ENCODE results near the gene DCTN3. TPM values are rescaled to one million over a fixed set of nuclear protein-coding genes. Genes with fewer than 3 reads are reported as not detected.

DCTN3 gene
- total RNA-seq, result 61.5 TPM
- long read RNA-seq, transcript DCTN3-201 (7 exons, 808 nt), result major isoform, 26 of 27 reads
- long read RNA-seq, partial matches to known transcripts, result 0 of 27 reads
- long read RNA-seq, other reads (novel, unspliced or antisense), result 1 of 27 reads

DNA sequence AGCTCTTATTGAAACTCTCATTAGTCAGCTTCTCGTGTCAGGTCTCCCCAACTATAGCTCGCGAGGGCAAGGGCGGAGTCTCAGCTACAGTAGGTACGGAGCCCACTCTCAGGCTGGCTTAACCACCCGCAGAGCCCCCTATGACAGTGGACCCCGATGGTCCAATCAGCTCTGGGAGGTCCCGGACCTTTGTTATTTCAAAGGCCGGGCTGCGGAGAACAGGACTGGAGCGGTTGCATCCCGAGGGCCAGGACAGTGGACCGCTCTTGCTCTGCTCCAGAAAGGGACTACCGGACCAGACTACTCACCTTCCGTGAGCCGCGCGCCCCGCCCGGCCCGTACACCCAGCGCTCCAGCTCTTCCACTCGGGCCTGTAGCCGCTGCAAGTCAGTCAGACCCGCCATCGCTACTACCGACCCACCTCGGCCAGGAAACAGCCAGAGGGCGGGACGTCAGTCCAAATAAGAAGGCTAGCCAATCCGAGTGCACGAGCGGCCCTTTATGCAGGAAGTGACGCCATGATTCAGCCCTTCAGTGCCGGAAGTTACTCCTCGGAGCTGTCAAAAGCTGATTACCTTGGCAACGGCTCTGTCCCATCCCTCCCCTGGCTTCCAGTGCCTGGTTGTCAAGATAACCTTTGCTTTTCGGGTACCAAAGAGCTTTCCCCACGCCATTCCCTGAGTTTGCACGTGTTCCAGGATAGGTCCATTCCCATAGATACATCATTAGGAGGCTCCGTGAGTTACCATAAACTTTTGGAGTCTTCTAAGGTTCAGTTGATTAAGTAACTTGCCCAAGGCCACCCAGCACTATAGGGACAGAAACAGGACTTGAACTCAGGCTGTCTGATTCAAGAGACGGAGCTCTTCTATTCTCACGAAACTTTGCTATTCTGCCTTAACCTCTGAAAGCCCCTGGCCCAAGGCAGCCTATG is at the start of gene DCTN3:
Gene DCTN3, minus strand, starts transcription at position 435 of the 934 bp plus-strand sequence. Its CDS starts 31 bp downstream, at position 404.
- DNase-seq (ENCODE audit: low spot score), result peak; percentile 95

DNA sequence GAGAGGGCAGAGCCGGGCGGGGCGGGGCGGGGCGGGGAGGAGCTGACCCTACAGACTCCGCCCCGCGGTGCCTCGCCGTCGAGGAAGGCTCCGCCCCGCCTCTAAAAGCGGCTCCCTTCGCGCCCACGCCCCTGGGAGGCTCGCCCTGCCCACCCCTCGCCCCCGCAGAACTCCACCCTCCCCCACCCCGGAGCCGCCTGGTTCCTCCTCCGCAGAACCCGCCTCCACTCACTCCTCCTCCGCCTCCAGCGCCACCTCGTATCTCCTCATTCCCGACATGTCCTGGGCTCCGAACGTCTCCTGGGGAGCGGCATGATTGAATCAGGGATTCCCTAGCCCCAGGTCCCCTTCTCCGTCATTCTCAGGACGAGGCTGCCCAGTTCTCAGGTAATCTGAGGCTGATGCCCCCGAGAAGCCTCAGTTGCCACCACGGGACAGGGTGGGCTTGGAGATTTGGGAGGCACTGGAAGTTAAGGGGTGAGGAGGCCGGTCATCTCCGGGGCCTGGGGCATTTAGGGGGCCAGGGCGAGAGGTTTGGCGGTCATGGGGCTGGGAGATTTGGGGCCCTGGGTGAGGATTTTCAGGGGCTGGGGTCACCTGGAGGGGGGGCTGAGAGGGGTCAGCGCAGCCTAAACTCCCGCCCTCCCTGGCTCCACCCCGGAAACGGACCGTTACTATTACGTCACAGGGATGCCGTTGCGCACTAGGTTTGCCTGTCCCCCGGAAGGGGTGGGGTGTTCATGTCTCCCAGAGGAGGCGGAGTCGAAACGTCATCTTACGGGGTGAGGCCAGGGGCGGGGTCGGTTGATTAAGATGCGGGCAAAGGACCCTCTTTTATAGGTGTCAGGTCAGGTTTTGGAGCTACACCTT is 45.3 kb upstream of the DCTN3 start:
- peak; percentile 97 for DNase-seq (ENCODE audit: low spot score)

DNA sequence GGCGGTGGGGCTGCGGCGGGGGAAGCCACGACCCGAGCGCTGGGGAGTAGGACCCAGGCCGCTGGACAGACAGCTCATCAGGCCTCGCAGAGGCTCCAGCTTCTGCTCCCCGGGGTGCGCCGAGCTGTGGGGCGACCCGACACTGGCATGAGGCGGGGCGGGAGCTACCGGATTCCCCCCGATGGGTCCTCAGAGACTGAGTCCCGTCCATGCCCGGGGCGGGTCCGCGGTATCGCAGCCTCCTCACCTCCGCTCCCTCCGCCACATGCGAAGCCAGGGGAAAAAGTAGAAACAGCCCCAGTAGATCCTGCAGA is 44.7 kb upstream of the DCTN3 start:
- no peak for DNase-seq (ENCODE audit: low spot score)

DNA sequence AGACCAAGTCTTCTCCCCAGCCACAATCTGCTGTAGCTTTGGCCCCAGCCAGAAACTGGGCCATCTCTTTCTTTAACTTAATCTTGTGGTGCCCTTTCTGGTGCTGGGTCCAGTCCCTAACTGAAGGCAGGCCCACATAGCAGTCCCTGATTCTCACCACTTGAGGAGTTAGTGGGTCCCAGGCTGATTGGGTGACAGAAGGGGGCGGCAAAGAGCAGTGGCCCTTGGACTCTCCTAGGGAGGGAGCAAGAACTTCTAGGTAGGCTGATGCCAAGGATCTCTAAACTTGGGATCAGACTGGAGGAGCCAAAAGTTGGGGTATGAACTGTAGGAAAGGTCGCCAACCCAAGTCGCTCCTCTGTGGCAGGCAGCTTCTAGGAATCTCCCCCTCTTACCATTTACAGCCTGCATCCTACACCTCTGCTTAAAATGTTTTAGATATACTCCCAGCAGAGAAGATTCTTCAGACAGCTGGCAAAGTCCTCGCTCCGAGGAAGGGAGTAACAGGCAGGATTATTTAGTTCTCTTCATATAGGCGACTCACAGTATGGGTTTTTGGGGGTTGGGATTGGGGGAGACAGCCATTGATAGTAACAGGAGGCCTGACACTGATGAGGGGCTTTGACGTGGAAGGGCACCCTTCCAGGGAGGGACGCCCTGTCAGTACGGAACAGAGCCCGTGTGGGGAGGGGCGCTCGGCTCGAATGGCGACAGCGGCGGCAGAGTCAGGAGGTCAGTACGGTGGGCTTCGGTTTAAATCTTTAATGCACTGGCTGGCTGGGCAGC is 44.2 kb upstream of the DCTN3 start:
- no peak for DNase-seq (ENCODE audit: low spot score)

DNA sequence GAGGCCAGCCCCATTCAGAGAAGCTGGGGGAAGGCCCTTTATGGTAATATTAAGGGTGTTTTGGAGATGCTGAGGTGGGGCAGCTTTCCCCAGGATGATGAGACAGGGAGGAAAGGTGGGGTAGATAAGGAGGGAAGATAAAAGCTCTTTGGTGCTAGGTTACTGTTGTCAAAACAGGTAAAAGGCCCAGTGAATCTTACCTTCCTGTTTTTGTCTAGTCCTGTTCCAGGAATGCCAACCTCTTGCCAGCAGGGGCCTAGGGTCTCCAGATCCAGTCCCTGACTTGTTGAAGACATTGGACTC is 43.0 kb upstream of the DCTN3 start:
- DNase-seq (ENCODE audit: low spot score), result no peak

DNA sequence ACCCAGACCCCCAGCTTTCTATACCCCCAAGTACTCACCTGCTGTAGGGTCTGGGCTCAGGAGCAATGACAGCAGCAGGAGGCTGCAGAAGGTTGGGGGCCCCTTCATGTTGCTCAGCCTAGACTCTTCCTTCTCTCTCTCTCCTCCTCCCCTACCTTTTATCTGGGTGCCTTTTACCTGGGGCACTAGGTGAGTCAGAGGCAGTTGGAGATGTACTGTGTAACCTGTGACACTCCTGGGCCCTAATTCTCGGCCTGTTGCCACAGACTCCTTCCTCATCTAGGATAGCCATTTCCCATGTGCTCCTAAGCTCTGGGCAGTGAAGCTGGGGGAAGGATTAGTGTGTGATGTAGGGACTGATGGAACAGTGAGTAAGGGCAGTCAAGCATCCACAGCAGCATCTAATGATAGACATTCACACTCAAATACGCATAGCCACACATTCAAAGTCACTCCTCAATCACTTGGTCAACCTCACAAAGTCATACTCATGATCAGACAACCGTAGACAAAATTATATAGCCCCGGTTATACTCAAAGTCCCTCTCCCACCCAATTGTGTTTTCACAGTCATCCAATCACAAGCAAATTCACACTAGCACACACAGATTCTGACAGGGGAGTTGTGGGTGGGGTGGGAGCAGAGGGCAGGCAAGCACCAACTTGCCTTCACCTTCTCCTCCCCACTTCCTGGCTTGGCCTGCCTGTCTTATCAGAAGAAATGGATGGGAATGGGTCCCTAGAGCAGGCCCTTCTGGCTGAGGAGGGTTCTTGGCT is 42.4 kb upstream of the DCTN3 start, which contains the start of gene CCL27:
Gene CCL27, minus strand, starts transcription at position 132 of the 777 bp plus-strand sequence. Its CDS starts 24 bp downstream, at position 108.
- no peak for DNase-seq (ENCODE audit: low spot score)

DNA sequence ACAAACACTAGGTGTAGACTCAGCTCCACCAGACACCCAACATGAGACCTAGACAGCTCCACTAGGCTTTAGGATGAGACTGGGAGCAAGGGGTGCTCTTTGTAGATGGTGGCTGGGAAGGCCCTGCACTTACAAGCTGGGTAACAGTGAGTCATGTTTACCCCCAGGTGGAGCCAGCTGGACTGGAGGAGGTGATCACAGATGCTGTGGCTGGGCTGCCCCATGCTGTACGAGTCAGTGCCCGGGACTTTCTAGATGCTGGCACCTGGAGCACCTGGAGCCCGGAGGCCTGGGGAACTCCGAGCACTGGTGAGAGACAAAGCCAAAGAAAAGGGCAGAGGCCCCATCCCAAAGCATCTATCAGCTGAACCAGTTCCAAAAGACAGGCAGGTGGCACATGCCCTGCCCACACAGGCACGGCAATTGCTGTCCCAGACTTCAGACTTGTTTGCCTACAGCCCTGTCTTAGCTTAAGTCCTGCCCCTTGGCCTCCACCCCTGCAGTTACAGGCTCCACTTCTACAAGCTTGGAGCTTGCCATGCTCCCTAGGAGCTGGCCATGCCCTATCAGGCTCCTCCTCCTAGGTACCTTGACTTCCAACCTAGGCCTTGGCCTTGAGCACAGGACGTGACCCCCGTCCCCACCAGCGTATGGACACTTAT is 39.4 kb upstream of the DCTN3 start:
- no peak for DNase-seq (ENCODE audit: low spot score)

DNA sequence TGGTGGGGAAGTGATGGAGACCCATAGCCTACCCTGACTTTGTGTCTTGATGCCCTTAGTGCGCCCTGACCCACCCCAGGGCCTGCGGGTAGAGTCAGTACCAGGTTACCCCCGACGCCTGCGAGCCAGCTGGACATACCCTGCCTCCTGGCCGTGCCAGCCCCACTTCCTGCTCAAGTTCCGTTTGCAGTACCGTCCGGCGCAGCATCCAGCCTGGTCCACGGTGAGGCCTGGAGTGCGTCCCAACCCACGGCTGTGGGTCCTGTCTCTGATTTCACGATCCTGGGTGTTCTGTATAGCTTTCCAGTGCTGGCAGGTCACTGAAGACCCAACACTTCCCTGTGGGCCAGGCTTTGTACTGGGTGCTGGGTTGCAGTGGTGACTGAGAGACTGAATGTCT is 38.2 kb upstream of the DCTN3 start:
- DNase-seq (ENCODE audit: low spot score), result no peak

DNA sequence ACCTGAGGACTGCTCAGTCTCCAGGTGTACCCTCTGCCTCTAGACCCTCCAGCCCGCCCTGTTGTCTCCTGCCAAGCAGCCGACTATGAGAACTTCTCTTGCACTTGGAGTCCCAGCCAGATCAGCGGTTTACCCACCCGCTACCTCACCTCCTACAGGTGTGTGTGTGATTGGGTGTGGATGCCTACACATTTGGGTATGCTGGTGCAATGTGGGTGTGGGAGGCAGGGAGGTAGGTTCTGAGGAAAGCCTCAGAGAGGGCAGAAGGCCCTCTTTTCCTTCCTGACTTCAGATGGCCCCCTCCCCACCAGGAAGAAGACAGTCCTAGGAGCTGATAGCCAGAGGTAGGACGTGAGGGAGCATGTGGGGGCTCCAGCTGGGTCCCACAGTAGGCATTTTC is 36.7 kb upstream of the DCTN3 start:
- no peak for DNase-seq (ENCODE audit: low spot score)

DNA sequence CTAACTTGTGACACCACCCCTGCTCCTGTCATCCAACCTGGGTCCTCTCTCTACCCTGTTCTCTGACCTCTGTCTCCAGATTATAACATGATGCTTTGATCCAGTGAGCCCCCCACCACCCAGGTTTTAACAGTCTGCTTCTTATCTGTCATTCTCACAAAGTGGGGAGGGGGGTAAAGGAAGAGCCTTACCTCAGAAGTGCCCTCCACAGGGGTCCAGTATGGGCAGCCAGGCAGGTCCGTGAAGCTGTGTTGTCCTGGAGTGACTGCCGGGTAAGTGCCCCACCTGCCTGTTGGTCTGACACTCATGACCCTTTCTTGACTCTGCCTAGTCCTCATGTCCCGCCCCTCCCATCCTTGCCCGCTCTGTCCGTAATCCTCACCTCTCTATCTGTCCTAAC is 35.1 kb upstream of the DCTN3 start:
- DNase-seq (ENCODE audit: low spot score), result no peak

DNA sequence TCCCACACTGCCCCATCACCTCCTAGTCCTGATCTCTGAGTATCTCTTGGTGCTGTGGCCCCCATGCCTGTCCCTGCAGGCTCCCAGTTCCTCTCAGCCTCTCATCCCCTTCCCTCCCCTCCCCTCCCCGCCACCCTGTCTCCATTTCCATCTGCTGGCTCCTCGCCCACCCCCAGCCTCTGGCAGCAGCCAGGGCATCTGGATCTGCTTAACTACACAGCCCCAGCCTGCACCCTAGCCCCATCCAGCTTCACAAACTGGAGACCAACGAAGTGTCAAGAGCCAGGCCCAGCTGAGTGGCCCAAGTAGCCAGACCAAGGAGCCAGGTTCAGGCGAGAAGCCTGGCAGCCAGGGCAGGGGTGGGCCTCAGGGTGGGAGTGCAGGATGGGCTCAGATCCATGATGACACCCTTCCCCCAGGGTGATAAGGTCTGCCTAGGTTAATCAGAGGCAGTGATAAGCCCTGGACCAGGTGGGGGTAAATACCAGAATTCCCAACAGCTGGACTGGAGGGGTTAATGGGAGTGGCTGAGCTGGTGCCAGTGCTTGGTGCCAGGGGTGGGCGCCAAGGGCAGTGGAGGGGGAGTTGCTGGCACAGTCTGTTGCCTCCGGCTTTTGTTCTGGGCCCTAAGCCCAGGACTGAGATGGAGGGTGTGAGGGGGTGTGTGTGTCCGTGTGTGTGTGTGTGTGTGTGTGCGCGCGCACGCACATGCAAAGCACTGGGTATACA is 34.2 kb upstream of the DCTN3 start:
- no peak for DNase-seq (ENCODE audit: low spot score)

DNA sequence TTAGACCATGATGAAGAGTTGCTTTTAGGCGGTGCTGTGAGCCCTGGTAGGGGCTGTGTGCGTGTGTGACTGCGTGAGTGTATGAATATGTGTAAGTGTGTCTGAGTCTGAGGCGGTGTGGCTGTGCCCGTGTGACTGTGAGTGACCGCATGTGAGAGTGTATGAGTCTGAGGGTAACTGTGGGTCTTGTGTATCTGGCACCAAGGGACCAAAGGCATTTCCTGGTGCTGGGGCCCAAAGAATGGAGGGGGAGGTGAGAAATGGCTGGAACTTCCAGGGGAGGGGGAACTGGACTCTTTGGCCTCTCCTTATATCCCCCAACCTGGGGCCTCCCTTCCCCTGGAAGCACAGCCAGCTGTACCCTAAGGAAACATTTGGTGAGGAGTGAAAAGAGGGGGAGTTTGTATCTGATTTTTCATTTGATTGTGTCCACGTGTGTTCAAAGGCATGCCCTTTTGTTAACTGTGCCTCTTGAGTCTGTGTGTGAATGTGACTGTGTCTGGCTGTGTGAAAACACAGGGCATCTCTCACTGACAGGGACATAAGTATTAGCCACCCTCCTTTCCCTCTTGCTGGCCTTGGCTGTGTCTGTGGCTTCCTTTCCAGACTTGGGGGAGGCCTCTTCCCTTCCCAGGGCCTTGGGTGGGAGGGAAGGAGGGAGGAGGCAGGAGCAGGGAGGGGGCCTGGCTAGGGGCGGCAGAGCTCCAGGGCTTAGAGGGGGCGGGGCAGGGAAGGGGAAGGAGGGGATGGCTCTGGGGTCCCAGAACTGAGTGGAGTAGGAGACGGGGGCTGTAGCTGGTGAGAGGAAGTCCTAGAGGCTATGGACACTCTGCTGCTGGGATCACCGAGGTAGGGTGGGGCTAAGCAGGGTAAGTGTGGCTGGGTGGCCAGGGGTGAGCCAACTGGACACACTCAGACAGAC is 33.1 kb upstream of the DCTN3 start:
- DNase-seq (ENCODE audit: low spot score), result no peak

DNA sequence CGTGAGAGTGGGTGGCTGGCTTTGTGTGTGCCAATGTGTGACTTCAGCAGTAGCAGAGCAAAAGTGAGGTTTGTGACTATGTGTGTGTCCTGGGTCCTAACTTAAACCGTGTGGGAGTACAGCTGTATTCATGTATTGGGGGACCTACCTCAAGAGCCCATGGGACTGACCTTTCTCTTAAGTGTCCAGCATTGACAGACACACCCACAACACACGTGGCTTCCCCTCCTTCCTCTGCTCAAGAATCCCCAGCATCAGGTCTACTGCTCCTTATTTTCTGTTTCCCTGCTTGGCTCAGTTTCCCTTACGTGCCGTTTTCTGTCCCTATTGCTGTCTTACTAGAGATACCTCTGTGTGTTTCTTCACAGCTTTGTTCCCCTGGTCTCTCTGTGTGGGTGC is 32.3 kb upstream of the DCTN3 start:
- DNase-seq (ENCODE audit: low spot score), result no peak

DNA sequence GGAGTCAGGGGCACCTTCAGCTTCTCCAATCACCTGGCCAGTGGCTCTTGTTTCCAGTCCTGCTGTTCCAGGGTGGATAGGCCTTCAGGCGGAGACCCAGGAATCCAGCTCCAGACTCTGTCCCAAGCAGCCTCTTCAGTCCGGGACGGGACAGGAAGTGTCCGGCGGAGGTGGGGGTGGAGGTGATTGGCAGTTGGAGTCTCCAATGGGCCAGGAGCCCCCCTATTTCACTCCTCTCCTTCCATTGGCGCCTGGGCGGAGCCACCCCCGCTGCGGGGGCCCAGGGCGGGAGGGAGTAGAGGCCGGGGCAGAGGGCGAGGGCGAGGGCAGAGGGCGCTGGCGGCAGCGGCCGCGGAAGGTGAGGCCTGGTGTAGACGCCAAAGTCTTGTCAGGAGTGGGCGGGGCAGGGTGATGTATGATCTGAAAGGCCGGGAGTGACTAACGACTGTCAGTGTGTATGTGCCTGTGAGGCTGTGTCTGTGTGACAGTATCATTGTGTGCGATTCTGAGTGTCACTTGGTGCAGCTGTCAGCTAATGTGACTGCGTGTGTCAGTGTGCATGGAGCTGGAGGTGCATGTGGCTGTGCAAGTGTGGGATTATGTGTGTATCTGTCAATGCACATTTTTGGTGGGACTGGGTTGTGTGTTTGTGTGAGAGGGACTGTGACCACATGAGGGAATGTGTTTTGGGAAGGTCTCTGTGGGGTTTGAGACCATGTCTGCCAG is 31.7 kb upstream of the DCTN3 start, which contains the start of gene IL11RA:
Gene IL11RA, plus strand, starts transcription at position 310 of the 726 bp plus-strand sequence. CDS start 3,033 bp downstream, outside the sequence.
- DNase-seq (ENCODE audit: low spot score), result peak; percentile 94

DNA sequence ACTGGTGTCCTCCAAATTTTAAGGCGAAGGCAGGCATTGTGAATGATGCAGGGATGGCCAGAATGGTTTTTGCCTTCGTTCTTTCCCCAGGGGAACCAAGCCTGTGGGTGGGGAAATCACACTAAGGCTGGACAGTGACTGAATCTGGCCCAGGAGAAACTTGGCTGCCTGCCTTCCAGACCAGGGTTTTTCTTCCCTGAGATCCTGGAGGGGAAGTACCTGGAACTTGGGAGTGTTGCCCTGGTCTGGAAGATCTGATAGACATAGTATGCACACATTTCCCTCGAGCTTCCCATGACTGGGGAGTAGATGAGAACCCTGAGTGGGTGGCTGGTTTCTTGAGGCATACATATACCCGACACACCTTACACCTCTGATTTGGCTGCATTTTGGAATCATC is 31.0 kb upstream of the DCTN3 start:
- no peak for DNase-seq (ENCODE audit: low spot score)

DNA sequence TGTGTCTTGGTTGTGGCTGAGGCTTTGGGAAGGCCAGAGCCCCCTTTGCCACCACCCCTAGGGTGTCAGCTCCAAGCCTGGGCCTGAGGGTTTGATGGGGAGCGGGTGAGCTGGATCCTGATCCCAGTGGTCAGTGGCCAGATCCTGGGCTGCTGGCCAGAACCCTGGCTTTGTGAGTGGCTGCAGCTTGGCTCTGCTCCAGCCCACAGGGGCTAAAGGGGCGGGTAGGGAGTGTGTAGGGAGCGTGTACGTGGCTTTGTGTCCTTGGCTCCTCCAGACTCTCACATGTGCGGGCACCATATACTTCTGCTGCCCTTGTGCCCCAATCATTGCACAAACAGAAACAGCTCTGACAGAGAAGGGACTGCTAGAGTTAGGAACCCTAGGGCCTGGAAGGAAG is 30.5 kb upstream of the DCTN3 start:
- no peak for DNase-seq (ENCODE audit: low spot score)

DNA sequence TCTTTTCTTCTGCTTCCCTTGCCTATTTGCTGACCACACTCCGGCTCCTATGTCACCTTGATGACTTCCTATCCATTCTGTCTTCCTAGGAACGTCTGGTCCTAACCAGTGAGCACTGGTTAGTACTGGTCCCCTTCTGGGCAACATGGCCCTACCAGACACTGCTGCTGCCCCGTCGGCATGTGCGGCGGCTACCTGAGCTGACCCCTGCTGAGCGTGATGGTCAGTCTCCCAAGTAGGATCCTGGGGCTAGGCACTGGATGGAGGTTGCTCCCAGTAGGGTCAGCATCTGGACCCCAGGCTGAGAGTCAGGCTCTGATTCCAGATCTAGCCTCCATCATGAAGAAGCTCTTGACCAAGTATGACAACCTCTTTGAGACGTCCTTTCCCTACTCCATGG is 28.4 kb upstream of the DCTN3 start:
- DNase-seq (ENCODE audit: low spot score), result no peak
